ENCODE results near the gene VAV2.

DNA sequence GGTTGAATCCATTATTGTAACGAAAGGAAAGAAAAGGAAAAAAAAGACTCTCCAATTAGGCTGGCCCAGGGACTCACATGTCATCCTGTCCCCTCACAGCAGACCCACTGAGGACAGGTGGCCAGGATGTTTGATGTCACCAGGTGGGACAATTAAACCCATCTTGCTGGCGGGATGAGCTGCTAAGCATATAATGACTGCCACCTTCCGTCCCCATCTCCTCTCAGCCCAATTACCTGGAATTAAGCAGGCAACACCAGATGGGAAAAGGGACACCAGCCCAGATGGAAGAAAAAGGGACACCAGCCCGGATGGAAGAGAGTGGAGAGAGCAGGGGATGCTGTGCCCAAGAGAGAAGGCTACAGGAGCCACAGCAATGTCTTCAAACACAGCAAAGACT lies 137.4 kb downstream of the VAV2 start:
- TF ChIP-seq, protein P1, sequence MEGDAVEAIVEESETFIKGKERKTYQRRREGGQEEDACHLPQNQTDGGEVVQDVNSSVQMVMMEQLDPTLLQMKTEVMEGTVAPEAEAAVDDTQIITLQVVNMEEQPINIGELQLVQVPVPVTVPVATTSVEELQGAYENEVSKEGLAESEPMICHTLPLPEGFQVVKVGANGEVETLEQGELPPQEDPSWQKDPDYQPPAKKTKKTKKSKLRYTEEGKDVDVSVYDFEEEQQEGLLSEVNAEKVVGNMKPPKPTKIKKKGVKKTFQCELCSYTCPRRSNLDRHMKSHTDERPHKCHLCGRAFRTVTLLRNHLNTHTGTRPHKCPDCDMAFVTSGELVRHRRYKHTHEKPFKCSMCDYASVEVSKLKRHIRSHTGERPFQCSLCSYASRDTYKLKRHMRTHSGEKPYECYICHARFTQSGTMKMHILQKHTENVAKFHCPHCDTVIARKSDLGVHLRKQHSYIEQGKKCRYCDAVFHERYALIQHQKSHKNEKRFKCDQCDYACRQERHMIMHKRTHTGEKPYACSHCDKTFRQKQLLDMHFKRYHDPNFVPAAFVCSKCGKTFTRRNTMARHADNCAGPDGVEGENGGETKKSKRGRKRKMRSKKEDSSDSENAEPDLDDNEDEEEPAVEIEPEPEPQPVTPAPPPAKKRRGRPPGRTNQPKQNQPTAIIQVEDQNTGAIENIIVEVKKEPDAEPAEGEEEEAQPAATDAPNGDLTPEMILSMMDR (conservative IDR thresholded peaks at IDR 0.05; ENCODE audit: low read depth in 2 of 2): no peak
- TF ChIP-seq EZH2 (IDR thresholded peaks at IDR 0.05; ENCODE audit: low read depth, unreplicated experiment) (no peak), POLR2AphosphoS5 (IDR thresholded peaks at IDR 0.05; ENCODE audit: low read depth) (no peak), CREB1 (CRISPR knock-in tag; IDR thresholded peaks at IDR 0.05; ENCODE audit: low read depth) (no peak)
- TF ChIP-seq, protein P2, sequence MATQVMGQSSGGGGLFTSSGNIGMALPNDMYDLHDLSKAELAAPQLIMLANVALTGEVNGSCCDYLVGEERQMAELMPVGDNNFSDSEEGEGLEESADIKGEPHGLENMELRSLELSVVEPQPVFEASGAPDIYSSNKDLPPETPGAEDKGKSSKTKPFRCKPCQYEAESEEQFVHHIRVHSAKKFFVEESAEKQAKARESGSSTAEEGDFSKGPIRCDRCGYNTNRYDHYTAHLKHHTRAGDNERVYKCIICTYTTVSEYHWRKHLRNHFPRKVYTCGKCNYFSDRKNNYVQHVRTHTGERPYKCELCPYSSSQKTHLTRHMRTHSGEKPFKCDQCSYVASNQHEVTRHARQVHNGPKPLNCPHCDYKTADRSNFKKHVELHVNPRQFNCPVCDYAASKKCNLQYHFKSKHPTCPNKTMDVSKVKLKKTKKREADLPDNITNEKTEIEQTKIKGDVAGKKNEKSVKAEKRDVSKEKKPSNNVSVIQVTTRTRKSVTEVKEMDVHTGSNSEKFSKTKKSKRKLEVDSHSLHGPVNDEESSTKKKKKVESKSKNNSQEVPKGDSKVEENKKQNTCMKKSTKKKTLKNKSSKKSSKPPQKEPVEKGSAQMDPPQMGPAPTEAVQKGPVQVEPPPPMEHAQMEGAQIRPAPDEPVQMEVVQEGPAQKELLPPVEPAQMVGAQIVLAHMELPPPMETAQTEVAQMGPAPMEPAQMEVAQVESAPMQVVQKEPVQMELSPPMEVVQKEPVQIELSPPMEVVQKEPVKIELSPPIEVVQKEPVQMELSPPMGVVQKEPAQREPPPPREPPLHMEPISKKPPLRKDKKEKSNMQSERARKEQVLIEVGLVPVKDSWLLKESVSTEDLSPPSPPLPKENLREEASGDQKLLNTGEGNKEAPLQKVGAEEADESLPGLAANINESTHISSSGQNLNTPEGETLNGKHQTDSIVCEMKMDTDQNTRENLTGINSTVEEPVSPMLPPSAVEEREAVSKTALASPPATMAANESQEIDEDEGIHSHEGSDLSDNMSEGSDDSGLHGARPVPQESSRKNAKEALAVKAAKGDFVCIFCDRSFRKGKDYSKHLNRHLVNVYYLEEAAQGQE (IDR thresholded peaks at IDR 0.05; ENCODE audit: unreplicated experiment): no peak
- TF ChIP-seq, protein P3, sequence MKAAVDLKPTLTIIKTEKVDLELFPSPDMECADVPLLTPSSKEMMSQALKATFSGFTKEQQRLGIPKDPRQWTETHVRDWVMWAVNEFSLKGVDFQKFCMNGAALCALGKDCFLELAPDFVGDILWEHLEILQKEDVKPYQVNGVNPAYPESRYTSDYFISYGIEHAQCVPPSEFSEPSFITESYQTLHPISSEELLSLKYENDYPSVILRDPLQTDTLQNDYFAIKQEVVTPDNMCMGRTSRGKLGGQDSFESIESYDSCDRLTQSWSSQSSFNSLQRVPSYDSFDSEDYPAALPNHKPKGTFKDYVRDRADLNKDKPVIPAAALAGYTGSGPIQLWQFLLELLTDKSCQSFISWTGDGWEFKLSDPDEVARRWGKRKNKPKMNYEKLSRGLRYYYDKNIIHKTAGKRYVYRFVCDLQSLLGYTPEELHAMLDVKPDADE (IDR thresholded peaks at IDR 0.05): no peak

Measured in GM23338 (cell line).